Neural cell (in vitro differentiated cells): ENCODE data around the gene PRKCD. TPM values are rescaled to one million over a fixed set of nuclear protein-coding genes. Genes with fewer than 3 reads are reported as not detected.

Source experiments
- H2AFZ ChIP-seq: fragments of 200-600, 300-800 bp; sonication (generic), shearing (Covaris generic); 2 replicates; pipeline ENCODE4 v1.6.0; 2014; ENCODE audit warnings: low read depth, mild to moderate bottlenecking, antibody characterized with exemption, low read length, moderate library complexity
- H3F3A ChIP-seq: fragments of 200-600 bp; shearing (Covaris generic); 2 replicates; pipeline ENCODE4 v1.6.1; 2016; ENCODE audit warnings: mild to moderate bottlenecking, moderate library complexity, mixed read lengths, antibody characterized with exemption, low read length; ENCODE audit not compliant: insufficient read depth, poor library complexity, severe bottlenecking
- H3K27ac ChIP-seq: fragments of 200-600, 300-800 bp; sonication (generic), shearing (Covaris generic); 2 replicates; pipeline ENCODE4 v1.5.1; 2014; ENCODE audit warnings: mild to moderate bottlenecking, low read length, moderate library complexity
- H3K27me3 ChIP-seq: fragments of 300-800, 200-600 bp; sonication (generic), shearing (Covaris generic); 2 replicates; pipeline ENCODE4 v1.6.0; 2014; ENCODE audit warnings: mild to moderate bottlenecking, low read depth, low read length, moderate library complexity; ENCODE audit not compliant: insufficient read depth
- H3K36me3 ChIP-seq: fragments of 300-800, 200-600 bp; sonication (generic), shearing (Covaris generic); 2 replicates; pipeline ENCODE4 v1.5.1; 2014; ENCODE audit warnings: mild to moderate bottlenecking, antibody characterized with exemption, low read length, moderate library complexity; ENCODE audit not compliant: insufficient read depth
- H3K4me2 ChIP-seq: fragments of 300-800, 200-600 bp; sonication (generic), shearing (Covaris generic); 2 replicates; pipeline ENCODE4 v1.6.0; 2014; ENCODE audit warnings: mild to moderate bottlenecking, low read length
- H3K4me3 ChIP-seq: fragments of 300-800, 200-600 bp; sonication (generic), shearing (Covaris generic); 2 replicates; pipeline ENCODE4 v1.5.1; 2014; ENCODE audit warnings: mild to moderate bottlenecking, low read length, moderate library complexity
- H3K79me2 ChIP-seq: fragments of 200-600 bp; shearing (Covaris generic); replicated peaks from 2 replicates; pipeline ENCODE4 v1.6.0; 2014; ENCODE audit warnings: mild to moderate bottlenecking, low read length, moderate library complexity; ENCODE audit not compliant: insufficient read depth
- H3K9ac ChIP-seq: fragments of 300-800, 200-600 bp; sonication (generic), shearing (Covaris generic); 2 replicates; pipeline ENCODE4 v1.6.1; 2016; ENCODE audit warnings: mild to moderate bottlenecking, low read length, mixed read lengths
- H3K9me2 ChIP-seq: fragments of 200-600 bp; shearing (Covaris generic); 2 replicates; pipeline ENCODE4 v1.6.1; 2016; ENCODE audit warnings: mild to moderate bottlenecking, low read length, mixed read lengths; ENCODE audit not compliant: insufficient read depth
- H3K9me3 ChIP-seq: fragments of 200-600, 300-800 bp; sonication (generic), shearing (Covaris generic); 2 replicates; pipeline ENCODE4 v1.6.1; 2016; ENCODE audit warnings: mild to moderate bottlenecking, mixed run types, low read length, moderate library complexity, mixed read lengths
- H4K20me1 ChIP-seq: fragments of 200-600 bp; shearing (Covaris generic); 2 replicates; pipeline ENCODE4 v1.6.1; 2016; ENCODE audit warnings: mild to moderate bottlenecking, mixed run types; ENCODE audit not compliant: insufficient read depth
- CTCF ChIP-seq: fragments of 450-650 bp; IDR thresholded peaks from 2 replicates; pipeline ENCODE4 v1.5.1; 2014; ENCODE audit warnings: antibody characterized with exemption, mild to moderate bottlenecking, moderate library complexity; ENCODE audit not compliant: poor library complexity, severe bottlenecking
- EP300 ChIP-seq: fragments of 450-650 bp; conservative IDR thresholded peaks from 2 replicates; pipeline ENCODE4 v1.6.1; 2014; ENCODE audit warnings: antibody characterized with exemption, mild to moderate bottlenecking, moderate library complexity; ENCODE audit not compliant: poor library complexity, severe bottlenecking
- EZH2 ChIP-seq: fragments of 200-600, 300-800 bp; shearing (Covaris generic), sonication (generic); IDR thresholded peaks from 2 replicates; pipeline ENCODE4 v1.6.1; 2014; ENCODE audit warnings: antibody characterized with exemption, low read length, borderline replicate concordance, mild to moderate bottlenecking; ENCODE audit not compliant: insufficient read depth, poor library complexity, severe bottlenecking
- MXI1 ChIP-seq: fragments of 450-650 bp; conservative IDR thresholded peaks from 2 replicates; pipeline ENCODE4 v1.6.1; 2014; ENCODE audit warnings: antibody characterized with exemption, mild to moderate bottlenecking; ENCODE audit not compliant: poor library complexity, severe bottlenecking
- POLR2AphosphoS5 ChIP-seq: IDR thresholded peaks from 2 replicates; pipeline ENCODE4 v1.6.1; 2012
- RAD21 ChIP-seq: fragments of 450-650 bp; conservative IDR thresholded peaks from 2 replicates; pipeline ENCODE4 v1.6.1; 2014; ENCODE audit warnings: antibody characterized with exemption, mild to moderate bottlenecking, moderate library complexity
- REST ChIP-seq: IDR thresholded peaks from 2 replicates; pipeline ENCODE4 v1.6.1; 2012; ENCODE audit warnings: borderline replicate concordance
- SMC3 ChIP-seq: fragments of 450-650 bp; conservative IDR thresholded peaks from 2 replicates; pipeline ENCODE4 v1.6.1; 2014; ENCODE audit warnings: antibody characterized with exemption, mild to moderate bottlenecking, moderate library complexity; ENCODE audit not compliant: poor library complexity
- TAF1 ChIP-seq: IDR thresholded peaks from 2 replicates; pipeline ENCODE4 v1.6.1; 2012; ENCODE audit warnings: low read depth
- polyA plus RNA-seq: library from polyadenylated mRNA; depleted of rRNA; stranded (reverse); fragments of >200 nt; gene quantifications from 2 replicates; pipeline ENCODE4 v1.2.3, GENCODE V29; 2014

The PRKCD gene
- polyA plus RNA-seq, 1 donor from 2014 or later: not detected

- H3K9me3 ChIP-seq: no peaks in the 10 kb centered on the region
- H3K79me2 ChIP-seq: no peaks in the 10 kb centered on the region
- H3F3A ChIP-seq: no peaks in the 10 kb centered on the region
- H3K9ac ChIP-seq: no peak overlapping the region
- no peaks in the 10 kb centered on the region for H3K9me2 ChIP-seq
- TF ChIP-seq MXI1: no peak
- no peak for TF ChIP-seq POLR2AphosphoS5
- no peak for TF ChIP-seq EZH2
- TF ChIP-seq SMC3: no peak
- TF ChIP-seq RAD21: no peak
- TF ChIP-seq TAF1: no peak
- TF ChIP-seq CTCF: no peak
- no peak for TF ChIP-seq REST
- TF ChIP-seq EP300: no peak
- H3K4me2 ChIP-seq: no peak overlapping the region
- H3K27me3 ChIP-seq: no peaks in the 10 kb centered on the region
- no peak overlapping the region for H3K4me3 ChIP-seq
- no peaks in the 10 kb centered on the region for H4K20me1 ChIP-seq
- no peaks in the 10 kb centered on the region for H3K36me3 ChIP-seq
- H2AFZ ChIP-seq: no peak overlapping the region
- H3K27ac ChIP-seq: no peak overlapping the region
Observed at GRCh38 chr3:53144446-53144845, 16.6 kb upstream of the PRKCD start.

- H3K36me3 ChIP-seq: no peaks in the 10 kb centered on the region
- TF ChIP-seq MXI1: no peak
- no peak for TF ChIP-seq CTCF
- no peak for TF ChIP-seq REST
- no peak for TF ChIP-seq RAD21
- TF ChIP-seq SMC3: no peak
- no peak for TF ChIP-seq EP300
- no peaks in the 10 kb centered on the region for H3K9me2 ChIP-seq
- H3K4me3 ChIP-seq: no peak overlapping the region
- H3K9ac ChIP-seq: no peak overlapping the region
- H3K9me3 ChIP-seq: no peaks in the 10 kb centered on the region
- H3K27ac ChIP-seq: no peak overlapping the region
- H3K27me3 ChIP-seq: no peaks in the 10 kb centered on the region
- no peaks in the 10 kb centered on the region for H3K79me2 ChIP-seq
- H3F3A ChIP-seq: no peaks in the 10 kb centered on the region
- H4K20me1 ChIP-seq: no peaks in the 10 kb centered on the region
- H3K4me2 ChIP-seq: no peak overlapping the region
- no peak overlapping the region for H2AFZ ChIP-seq
Observed at GRCh38 chr3:53144862-53145712, 15.9 kb upstream of the PRKCD start.
